ENCODE measurements around the gene ZNF556.

ZNF556 gene

DNA sequence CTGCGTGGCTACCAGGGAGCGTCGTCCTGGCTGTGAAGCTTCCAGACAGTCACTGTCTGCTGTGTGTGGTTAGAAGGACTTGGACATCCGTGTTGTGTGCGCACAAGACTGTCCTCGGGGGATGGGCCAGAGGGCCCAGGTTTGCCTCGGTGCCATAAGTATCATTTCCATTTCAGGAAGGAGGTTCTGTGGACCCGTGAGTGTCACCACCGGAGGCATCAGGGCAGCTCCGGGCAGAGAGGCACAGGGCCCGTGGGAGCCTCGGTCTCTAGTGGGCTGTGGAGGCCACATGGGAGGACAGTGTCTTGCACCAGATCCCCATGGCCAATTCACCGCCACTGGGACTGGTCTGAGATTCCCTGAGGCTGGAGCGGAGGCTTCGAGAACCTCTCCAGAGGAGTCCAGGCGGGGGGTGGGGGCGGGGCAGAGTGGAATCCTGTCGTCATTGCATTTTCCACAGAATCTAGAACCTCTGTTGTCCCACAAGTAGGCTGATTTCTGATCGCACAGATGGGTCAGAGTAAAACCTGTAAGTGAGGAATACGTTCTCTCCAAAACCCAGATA, 39.6 kb downstream of the ZNF556 start:
- no peak for DNase-seq

DNA sequence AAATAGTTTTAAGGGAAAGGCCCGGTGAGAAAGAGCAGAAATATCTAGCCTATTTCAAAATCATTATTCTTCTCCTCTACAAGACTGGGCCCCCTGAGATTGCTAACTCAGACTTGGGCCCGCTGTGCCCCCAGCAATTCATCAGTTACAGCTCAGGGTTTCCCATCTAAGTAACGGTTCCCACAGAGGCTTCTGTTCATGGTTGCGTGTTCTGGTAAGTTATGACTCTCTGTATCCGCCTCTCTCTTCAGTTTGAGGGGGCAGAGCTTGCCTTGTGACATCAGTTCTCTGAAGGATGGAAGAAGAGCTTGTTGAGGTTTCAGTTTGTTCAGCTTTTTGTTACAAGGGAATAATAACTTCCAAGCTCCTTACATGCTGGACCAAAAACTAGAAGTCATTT, 45.2 kb downstream of the ZNF556 start:
- DNase-seq = no peak

DNA sequence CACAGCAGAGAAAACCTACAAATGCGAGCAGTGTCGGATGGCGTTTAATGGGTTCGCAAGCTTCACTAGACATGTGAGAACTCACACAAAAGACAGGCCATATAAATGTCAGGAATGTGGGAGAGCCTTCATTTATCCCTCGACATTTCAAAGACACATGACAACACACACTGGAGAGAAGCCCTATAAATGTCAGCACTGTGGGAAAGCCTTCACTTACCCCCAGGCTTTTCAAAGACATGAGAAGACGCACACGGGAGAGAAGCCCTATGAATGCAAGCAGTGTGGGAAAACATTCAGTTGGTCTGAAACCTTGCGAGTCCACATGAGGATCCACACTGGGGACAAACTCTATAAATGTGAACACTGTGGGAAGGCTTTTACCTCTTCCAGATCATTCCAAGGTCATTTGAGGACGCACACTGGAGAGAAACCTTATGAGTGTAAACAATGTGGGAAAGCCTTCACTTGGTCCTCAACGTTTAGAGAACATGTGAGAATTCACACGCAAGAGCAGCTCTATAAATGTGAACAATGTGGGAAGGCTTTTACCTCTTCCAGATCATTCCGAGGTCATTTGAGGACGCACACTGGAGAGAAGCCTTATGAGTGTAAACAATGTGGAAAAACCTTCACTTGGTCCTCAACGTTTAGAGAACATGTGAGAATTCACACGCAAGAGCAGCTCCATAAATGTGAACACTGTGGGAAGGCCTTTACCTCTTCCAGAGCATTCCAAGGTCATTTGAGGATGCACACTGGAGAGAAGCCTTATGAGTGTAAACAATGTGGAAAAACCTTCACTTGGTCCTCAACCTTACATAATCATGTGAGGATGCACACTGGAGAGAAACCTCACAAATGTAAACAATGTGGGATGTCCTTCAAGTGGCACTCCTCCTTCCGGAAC, 50.4 kb downstream of the ZNF556 start:
- DNase-seq = no peak

DNA sequence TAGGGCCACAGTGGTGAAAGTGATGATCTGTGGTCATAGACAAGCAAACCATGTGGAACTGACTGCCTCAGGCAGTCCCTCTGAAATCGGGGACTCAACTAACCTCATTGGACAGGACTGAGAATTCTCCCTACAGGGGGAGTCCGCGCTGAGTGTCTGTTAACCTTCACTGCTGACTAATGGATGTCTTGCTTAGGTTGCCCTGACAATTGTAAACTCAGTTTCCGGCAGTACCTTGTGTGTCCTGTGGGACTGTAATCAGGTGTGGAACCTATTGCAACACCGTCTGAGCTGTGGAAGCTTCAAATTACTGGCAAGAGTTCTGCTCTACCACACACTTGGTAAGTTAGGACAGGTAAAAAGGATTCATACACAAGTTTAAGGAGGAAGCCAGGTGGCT, 55.9 kb downstream of the ZNF556 start:
- no peak for DNase-seq

DNA sequence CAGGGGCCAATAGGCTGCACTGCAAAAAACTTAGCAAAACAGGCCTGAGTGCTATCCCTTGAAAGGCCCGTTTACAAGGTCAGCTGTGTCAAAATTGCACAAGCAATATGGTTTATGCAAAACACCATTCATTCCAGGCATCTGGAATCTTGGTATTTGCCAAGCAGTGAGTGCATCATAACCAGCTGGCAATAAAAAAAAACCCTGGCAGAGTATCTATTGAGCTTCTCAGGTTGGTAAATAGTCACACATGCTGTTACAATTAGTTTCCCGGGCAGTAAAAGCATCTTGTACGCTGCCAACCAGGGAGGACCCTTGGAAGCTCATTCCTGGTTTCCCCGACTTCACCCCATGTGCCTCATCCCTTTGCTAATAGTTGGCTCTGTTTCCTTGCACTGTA, 56.4 kb downstream of the ZNF556 start:
- peak; percentile 71 for DNase-seq

DNA sequence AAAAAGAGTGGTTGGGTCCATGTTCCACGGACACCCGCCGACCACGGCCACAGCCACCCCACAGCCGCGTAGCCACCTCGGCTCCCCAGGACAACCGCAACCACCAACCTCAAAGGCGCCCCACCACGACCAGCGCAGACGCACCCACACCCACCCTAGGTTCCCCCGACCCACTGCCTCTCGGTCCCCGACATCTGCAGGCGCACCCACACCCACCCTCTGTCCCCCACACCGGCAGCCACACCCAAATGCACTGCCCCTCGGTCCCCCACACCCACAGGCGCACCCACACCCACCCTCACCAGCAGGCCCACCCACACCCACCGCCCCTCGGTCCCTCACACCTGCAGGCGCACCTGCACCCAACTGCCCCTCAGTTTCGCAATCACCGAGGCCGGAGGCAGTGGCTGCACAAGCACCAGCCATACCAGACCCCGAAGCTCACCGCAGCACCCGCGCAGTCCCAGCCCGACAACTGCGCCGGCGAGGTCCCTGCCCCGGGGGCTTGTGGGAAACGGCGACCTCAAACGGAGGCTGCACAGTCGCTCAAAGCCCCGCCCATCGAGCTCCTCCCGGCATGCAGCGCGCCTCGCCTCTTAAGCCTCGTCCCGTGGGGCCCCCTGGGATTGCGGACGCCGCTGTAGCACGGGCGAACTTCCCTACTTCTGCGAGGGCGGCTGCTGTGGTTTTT, 59.4 kb downstream of the ZNF556 start:
- DNase-seq = no peak

DNA sequence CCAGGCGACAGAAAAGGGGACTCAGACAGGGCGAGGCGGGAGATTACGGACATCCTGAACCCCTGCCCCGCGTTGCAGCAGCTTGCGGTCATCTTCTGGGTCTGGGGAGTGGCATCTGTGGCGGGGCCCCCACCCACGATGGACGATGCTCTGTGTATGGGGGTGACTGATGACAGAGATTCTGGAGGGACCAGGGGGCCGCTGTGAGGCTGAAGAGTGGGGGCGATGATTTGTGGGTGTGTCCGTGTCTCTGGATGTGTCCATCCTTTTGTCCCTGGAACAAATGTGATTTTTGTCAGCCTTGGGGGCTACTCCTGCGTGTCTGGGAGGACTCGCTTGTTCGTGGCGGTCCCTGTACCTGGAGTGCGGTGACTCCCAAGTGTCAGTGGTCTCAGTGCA, 59.9 kb downstream of the ZNF556 start:
- no peak for DNase-seq
